Cardiac fibroblast (primary cell): ENCODE data around the gene HDDC2.

Source experiments
- DNase-seq, 2 donors: peaks; one replicate each; pipeline versions ENCODE4 v3.0.0 to v3.0.0-alpha.2; 2010; ENCODE audit warnings: low read depth in 2 of 2
- H3K4me3 ChIP-seq, 2 donors: replicated peaks in 1 of 2; 1 replicate in 1 of 2; 2 replicates in 1 of 2; pipeline ENCODE4 v1.5.1; 2011; ENCODE audit warnings: low read depth in 2 of 2, low read length in 2 of 2, mild to moderate bottlenecking in 2 of 2, moderate library complexity in 1 of 2
- TF ChIP-seq, protein P1 (sequence below): IDR thresholded peaks from one replicate; pipeline ENCODE4 v1.5.1; 2011; ENCODE audit warnings: low read depth, mild to moderate bottlenecking, low read length, inconsistent platforms

HDDC2 gene, protein sequence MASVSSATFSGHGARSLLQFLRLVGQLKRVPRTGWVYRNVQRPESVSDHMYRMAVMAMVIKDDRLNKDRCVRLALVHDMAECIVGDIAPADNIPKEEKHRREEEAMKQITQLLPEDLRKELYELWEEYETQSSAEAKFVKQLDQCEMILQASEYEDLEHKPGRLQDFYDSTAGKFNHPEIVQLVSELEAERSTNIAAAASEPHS

DNA sequence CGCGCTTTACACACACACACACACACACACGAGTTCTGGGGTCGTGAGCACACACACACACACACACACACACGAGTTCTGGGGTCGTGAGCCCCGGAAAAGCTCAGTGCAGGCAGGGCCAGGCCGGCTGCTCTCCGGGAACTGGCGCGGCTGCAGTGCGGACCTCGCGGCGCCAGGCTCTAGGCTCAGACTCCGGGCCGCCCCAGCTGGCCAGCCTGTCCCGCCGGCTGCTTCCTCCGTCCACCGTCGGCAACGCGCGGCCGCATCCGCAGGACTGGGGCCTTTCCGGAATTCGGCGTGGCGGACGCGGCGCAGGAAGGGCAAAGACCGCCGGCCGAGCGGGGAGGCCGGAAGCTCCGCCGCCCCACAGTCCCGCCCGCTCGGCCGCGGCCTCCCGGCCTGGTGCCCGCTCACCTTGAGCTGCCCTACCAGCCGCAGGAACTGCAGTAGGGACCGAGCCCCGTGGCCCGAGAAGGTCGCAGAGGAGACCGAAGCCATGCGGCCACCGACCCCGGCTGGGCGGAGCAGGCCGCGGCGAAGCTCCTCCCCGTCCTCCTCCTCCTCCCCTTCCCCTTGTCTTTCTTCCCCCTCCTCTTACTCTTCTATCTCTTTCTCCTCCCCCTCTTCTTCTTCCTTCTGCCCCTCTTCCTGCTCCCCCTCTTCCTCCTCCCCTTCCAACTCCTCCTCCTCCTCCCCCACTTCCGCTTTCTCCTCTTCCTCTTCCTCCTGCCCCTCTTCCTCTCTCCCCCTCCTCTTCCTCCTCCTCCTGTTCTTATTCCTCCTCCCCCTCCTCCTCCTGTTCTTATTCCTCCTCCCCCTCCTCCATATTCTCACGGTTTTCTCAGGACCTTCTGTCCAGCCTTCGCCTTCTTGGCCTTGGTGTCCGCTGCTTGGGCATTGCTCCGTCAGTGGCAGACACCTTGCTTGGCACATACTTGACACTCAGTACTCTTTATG is at the start of gene HDDC2:
Gene HDDC2 (minus strand): TSS at position 533 of the 957 bp plus-strand sequence. CDS start 35 bp downstream, at position 498.
- H3K4me3 ChIP-seq, result peak within 1 kb of the TSS; percentile 68 to 77
- TF ChIP-seq, protein P1, sequence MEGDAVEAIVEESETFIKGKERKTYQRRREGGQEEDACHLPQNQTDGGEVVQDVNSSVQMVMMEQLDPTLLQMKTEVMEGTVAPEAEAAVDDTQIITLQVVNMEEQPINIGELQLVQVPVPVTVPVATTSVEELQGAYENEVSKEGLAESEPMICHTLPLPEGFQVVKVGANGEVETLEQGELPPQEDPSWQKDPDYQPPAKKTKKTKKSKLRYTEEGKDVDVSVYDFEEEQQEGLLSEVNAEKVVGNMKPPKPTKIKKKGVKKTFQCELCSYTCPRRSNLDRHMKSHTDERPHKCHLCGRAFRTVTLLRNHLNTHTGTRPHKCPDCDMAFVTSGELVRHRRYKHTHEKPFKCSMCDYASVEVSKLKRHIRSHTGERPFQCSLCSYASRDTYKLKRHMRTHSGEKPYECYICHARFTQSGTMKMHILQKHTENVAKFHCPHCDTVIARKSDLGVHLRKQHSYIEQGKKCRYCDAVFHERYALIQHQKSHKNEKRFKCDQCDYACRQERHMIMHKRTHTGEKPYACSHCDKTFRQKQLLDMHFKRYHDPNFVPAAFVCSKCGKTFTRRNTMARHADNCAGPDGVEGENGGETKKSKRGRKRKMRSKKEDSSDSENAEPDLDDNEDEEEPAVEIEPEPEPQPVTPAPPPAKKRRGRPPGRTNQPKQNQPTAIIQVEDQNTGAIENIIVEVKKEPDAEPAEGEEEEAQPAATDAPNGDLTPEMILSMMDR, result no peak
- peak; percentile 72 to 81 for DNase-seq

DNA sequence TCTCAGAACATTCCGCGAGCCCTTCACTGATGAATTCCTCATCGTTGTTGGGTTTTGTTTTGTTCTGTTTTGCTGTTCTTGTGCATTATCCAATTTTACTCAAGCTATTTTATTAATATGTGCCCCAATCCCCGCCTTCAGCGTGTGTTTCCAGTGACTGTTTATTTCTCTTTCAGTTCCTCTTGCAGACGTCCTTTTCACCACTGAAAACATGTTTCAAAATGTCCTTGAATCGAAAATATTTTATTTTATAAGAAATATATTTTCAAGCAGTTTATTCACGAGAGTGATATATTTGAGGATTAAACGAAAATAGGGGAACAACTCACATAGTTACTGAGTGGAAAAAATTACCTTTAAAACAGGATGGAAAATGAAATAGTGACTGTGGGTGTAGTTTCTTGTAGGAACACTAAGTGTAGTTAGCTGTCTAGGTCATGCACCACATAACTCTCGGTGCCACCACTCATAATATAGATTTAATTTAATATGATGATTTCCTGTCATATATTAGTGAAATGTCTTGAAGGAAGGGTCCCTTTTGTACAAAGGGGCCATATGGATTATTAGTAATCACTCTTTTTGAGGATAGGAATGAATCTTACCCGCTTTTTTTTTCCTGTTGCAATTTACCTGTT is 45.3 kb upstream of the HDDC2 start:
- no peak for DNase-seq

DNA sequence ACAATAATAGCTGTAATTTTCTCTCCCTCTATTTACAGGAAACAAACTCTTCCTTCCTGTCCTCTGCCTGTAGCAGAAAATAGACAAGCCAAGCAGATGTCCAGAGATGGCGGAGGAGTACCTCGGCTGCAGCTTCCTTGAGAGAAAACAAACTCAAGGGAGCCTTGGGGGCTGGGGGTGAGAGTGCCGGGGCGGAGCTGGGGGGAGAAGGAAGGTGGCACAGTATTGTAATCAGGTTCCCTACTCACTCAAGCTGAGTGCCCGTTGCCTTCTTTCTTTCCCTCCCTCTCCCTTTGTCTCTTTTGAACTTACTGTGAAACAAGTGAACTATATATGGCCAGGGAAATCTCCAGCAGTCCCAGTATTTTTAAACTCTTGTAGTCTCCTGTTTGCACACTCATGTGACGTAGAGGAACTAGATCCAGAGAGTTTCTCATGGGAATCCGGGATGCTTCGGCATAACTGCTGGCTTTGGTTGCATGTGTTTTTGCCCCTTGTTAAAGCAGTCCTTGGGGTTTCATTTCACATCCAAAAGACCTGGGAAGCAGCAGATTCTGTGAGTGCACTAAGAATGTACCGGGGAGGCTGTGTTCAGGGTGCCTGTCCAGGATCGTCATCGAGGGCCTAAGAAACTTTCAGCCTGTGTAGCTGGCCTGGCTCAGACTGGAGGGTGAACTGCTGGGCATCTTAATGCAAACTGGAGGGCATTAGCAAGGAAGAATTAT is 44.6 kb upstream of the HDDC2 start:
- no peak overlapping the region for H3K4me3 ChIP-seq
- peak in 1 of 2 donors; percentile 10 for DNase-seq
- TF ChIP-seq, protein P1, result no peak

More for the DNA sequence above, 45.3 kb upstream of the HDDC2 start:
- no peak overlapping the region for H3K4me3 ChIP-seq
- TF ChIP-seq, protein P1, result no peak

DNA sequence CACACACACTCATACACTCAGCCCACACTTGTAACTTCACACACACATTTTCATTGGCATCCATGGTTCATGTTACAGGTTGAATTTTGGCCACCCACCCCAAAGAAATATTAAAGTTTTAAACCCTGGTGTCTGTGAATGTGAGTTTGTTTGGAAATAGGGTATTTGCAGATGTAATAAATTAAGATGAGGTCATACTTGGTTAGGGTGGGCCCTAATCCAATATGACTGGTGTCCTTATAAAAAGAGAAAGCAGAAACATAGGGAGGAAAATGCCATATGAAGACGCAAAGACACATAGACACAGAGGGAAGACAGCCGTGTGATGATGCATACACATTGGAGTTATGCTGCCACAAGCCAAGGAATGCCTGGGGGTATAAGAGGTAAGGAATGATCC is 39.7 kb upstream of the HDDC2 start:
- TF ChIP-seq, protein P1, result no peak
- H3K4me3 ChIP-seq, result no peak overlapping the region
- DNase-seq, result no peak

DNA sequence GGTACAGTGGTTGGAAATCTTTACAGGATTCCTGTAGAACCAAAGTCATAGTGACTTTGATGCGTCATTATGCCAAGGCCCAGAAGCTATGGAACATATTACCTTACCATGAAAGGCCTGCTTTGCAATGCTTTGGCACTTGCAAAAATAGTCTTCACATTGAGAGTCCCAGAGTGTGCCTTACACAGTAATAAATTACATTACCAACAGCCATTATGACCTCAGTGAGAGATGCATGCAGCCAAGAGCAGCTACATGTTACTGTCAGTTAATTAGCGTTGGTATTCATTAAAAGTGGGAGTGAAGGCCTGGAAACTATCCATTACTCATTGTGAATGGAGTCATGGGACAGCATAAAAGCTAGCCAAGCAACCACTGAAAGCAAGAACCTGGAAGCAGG is 39.2 kb upstream of the HDDC2 start:
- no peak for DNase-seq
- no peak overlapping the region for H3K4me3 ChIP-seq
- TF ChIP-seq, protein P1, result no peak

DNA sequence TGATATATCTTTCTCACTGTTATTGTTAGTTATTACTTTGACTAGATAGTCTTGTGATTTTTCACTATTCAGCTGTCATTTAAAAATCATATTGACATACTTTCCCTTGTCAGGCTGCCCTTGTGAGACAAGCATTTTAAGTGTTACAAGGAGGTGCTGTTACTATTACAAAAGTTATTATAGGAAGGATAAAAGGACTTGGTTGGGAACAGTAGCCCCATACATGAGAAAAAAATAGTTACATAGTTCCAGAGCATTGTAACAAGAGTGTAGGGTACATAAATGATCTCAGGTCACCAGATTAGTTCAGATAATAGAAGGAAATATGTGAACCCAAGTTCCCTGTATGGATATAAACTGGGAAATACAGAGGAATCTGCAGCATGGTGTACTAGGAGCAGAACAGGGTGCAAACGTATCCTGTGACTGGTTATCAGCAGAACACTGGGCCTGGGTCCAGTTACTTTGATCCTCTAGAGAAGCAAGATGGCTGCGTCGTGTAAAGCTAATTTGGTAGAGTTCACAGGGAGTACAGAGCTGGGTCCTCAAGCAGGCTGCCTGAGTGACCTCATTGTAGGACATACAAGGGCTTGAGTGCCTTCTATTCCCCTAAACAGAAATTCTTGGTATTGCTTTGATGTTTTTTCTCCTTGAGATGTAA is 38.5 kb upstream of the HDDC2 start:
- no peak overlapping the region for H3K4me3 ChIP-seq
- TF ChIP-seq, protein P1, result no peak

More for the DNA sequence above, 38.5 kb upstream of the HDDC2 start:
- no peak for DNase-seq
